DOHH2 (cell line): ENCODE data around the gene CPHXL2.

ENCODE experiments used
- H3F3A ChIP-seq: fragments of 200-600 bp; sonication (generic), shearing (Covaris generic); 2 replicates; pipeline ENCODE4 v1.6.0; 2016; ENCODE audit warnings: antibody characterized with exemption, mild to moderate bottlenecking; ENCODE audit not compliant: control insufficient read depth, insufficient read depth
- H3K27ac ChIP-seq: fragments of 200-600 bp; sonication (generic); 2 replicates; pipeline ENCODE4 v1.5.1; 2014; ENCODE audit warnings: low read depth, mild to moderate bottlenecking, low read length, moderate library complexity
- H3K27me3 ChIP-seq: fragments of 200-600 bp; sonication (generic); 2 replicates; pipeline ENCODE4 v1.6.1; 2014; ENCODE audit warnings: mild to moderate bottlenecking, low read length, mixed read lengths; ENCODE audit not compliant: control insufficient read depth
- H3K36me3 ChIP-seq: fragments of 200-600 bp; sonication (generic); 2 replicates; pipeline ENCODE4 v1.6.1; 2014; ENCODE audit warnings: mild to moderate bottlenecking, low read length, moderate library complexity, mixed read lengths; ENCODE audit not compliant: control insufficient read depth
- H3K4me1 ChIP-seq: fragments of 200-600 bp; sonication (generic); 2 replicates; pipeline ENCODE4 v1.6.1; 2014; ENCODE audit warnings: mild to moderate bottlenecking, low read length, mixed read lengths; ENCODE audit not compliant: control insufficient read depth
- H3K4me2 ChIP-seq: fragments of 200-600 bp; sonication (generic); 2 replicates; pipeline ENCODE4 v1.6.0; 2014; ENCODE audit warnings: mild to moderate bottlenecking, low read length, moderate library complexity
- H3K4me3 ChIP-seq: fragments of 200-600 bp; sonication (generic); 2 replicates; pipeline ENCODE4 v1.5.1; 2014; ENCODE audit warnings: mild to moderate bottlenecking, low read length, mixed read lengths
- H3K79me2 ChIP-seq: fragments of 200-600 bp; sonication (generic); 2 replicates; pipeline ENCODE4 v1.6.1; 2014; ENCODE audit warnings: mild to moderate bottlenecking, low read length, mixed read lengths; ENCODE audit not compliant: control insufficient read depth
- H3K9me2 ChIP-seq: fragments of 200-600 bp; sonication (generic); replicated peaks from 2 replicates; pipeline ENCODE4 v1.6.1; 2014; ENCODE audit warnings: mild to moderate bottlenecking, low read length, mixed read lengths; ENCODE audit not compliant: control insufficient read depth
- H3K9me3 ChIP-seq: fragments of 200-600 bp; sonication (generic); 2 replicates; pipeline ENCODE4 v1.6.1; 2014; ENCODE audit warnings: antibody characterized with exemption, low read length, mixed read lengths; ENCODE audit not compliant: control insufficient read depth, insufficient read depth
- H4K20me1 ChIP-seq: fragments of 200-600 bp; sonication (generic); 2 replicates; pipeline ENCODE4 v1.6.0; 2014; ENCODE audit warnings: low read depth, mild to moderate bottlenecking, antibody characterized with exemption, low read length, moderate library complexity; ENCODE audit not compliant: control insufficient read depth, insufficient read depth
- EZH2phosphoT487 ChIP-seq: fragments of 200-600 bp; sonication (generic); IDR thresholded peaks from 2 replicates; pipeline ENCODE4 v1.6.1; 2017; ENCODE audit warnings: borderline replicate concordance, mild to moderate bottlenecking, antibody characterized with exemption, low read length, moderate library complexity, mixed read lengths
- TF ChIP-seq, protein P1 (sequence below): fragments of 200-600 bp; sonication (generic); IDR thresholded peaks from one replicate; pipeline ENCODE4 v1.5.1; 2014; ENCODE audit warnings: antibody characterized with exemption, mild to moderate bottlenecking, low read depth, low read length; ENCODE audit not compliant: poor library complexity, severe bottlenecking

CPHXL2 gene

DNA sequence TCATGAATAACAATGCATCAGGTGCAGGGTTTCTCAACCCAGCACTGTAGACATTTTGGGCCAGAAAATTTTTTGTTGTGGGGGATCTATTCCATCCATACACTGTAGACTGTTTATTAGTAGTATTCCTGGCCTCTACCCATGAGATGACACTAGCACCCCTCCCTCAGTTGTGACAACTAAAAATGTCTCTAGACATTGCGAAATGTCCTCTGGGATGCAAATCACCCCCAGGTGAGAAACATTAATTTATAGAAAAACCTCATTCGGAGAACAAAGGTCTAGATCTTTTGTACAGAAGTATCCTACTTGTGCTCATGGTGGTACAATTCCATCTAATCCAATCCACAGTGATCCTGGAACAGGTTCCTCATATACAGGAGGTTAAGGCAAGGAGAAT is 58.0 kb downstream of the CPHXL2 start:
- no peaks in the 10 kb centered on the region for H3K27me3 ChIP-seq
- peaks cover 62% of the 10 kb centered on the region for H3K36me3 ChIP-seq
- TF ChIP-seq EZH2phosphoT487 = no peak
- TF ChIP-seq, protein P1, sequence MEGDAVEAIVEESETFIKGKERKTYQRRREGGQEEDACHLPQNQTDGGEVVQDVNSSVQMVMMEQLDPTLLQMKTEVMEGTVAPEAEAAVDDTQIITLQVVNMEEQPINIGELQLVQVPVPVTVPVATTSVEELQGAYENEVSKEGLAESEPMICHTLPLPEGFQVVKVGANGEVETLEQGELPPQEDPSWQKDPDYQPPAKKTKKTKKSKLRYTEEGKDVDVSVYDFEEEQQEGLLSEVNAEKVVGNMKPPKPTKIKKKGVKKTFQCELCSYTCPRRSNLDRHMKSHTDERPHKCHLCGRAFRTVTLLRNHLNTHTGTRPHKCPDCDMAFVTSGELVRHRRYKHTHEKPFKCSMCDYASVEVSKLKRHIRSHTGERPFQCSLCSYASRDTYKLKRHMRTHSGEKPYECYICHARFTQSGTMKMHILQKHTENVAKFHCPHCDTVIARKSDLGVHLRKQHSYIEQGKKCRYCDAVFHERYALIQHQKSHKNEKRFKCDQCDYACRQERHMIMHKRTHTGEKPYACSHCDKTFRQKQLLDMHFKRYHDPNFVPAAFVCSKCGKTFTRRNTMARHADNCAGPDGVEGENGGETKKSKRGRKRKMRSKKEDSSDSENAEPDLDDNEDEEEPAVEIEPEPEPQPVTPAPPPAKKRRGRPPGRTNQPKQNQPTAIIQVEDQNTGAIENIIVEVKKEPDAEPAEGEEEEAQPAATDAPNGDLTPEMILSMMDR = no peak
- H3K4me3 ChIP-seq = no peak overlapping the region
- H3K79me2 ChIP-seq = peaks cover 23% of the 10 kb centered on the region
- peaks cover 5% of the 10 kb centered on the region for H3F3A ChIP-seq
- H3K27ac ChIP-seq = no peak overlapping the region
- no peaks in the 10 kb centered on the region for H4K20me1 ChIP-seq
- H3K4me1 ChIP-seq = peaks cover 23% of the 10 kb centered on the region
- no peak overlapping the region for H3K4me2 ChIP-seq
- no peaks in the 10 kb centered on the region for H3K9me3 ChIP-seq
- no peaks in the 10 kb centered on the region for H3K9me2 ChIP-seq

DNA sequence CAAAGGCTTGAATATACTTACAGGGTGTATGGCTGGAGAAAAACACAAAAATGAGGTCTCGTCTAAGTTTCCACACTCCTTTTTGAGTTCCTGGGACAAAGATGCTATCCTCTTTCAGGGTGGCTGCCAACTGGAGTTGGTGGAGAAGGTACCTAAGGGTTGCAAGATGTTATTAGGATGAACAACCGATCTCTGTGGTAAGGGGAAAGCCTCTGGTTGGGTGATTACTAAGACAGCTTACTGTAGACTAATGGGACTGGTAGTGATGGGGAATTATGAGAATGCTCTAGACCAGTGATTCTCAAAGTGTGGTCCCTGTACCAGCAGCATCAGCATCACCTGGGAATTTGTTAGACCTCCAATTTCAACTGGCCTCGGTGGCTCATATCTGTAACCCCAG is 59.7 kb downstream of the CPHXL2 start:
- H3K27ac ChIP-seq = no peak overlapping the region
- no peaks in the 10 kb centered on the region for H3F3A ChIP-seq
- H3K9me3 ChIP-seq = no peaks in the 10 kb centered on the region
- H3K36me3 ChIP-seq = peaks cover 71% of the 10 kb centered on the region
- no peak overlapping the region for H3K4me3 ChIP-seq
- H3K4me2 ChIP-seq = no peak overlapping the region
- H3K79me2 ChIP-seq = peaks cover 14% of the 10 kb centered on the region
- no peaks in the 10 kb centered on the region for H4K20me1 ChIP-seq
- peaks cover 16% of the 10 kb centered on the region for H3K4me1 ChIP-seq
- H3K27me3 ChIP-seq = no peaks in the 10 kb centered on the region
- TF ChIP-seq, protein P1 = no peak
- no peak for TF ChIP-seq EZH2phosphoT487
- H3K9me2 ChIP-seq = no peaks in the 10 kb centered on the region

DNA sequence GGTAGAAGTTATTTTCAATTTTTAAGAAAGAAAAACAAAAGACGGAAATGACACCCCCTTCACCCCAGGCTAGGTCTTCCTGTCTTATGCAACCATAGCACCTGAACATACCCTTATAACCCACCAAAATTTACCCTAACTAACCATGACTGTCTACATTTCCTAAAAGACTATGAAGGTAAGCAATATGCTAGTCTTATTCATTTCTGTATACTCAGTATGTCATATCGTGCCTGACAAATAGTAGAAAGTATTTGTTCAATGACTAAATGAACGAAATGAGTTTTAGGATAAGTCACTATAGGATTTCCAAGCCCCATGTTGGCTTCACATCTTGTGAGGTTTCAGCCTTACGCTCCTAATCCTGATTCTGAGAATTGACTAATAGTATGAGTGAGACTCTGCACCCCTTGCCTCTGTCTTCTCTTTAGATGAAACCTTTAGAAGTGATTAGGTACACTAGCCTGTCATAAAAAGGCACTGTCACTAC is 60.2 kb downstream of the CPHXL2 start:
- no peak for TF ChIP-seq EZH2phosphoT487
- TF ChIP-seq, protein P1 = no peak
- no peaks in the 10 kb centered on the region for H4K20me1 ChIP-seq
- no peaks in the 10 kb centered on the region for H3K9me2 ChIP-seq
- no peak overlapping the region for H3K4me3 ChIP-seq
- peaks cover 72% of the 10 kb centered on the region for H3K36me3 ChIP-seq
- no peaks in the 10 kb centered on the region for H3K9me3 ChIP-seq
- no peaks in the 10 kb centered on the region for H3F3A ChIP-seq
- H3K4me2 ChIP-seq = no peak overlapping the region
- H3K27ac ChIP-seq = no peak overlapping the region
- H3K4me1 ChIP-seq = peaks cover 11% of the 10 kb centered on the region
- no peaks in the 10 kb centered on the region for H3K27me3 ChIP-seq
- H3K79me2 ChIP-seq = peaks cover 8% of the 10 kb centered on the region
